ENCODE data around the gene GFRA1. TPM values are rescaled to one million over a fixed set of nuclear protein-coding genes. Genes with fewer than 3 reads are reported as not detected.

The GFRA1 gene
- total RNA-seq, 4 donors from 2014 or later: 21.0 to 62.5 (median 59.3) TPM

- no peak for TF ChIP-seq EP300 (IDR thresholded peaks at IDR 0.05)
- TF ChIP-seq, protein P1, sequence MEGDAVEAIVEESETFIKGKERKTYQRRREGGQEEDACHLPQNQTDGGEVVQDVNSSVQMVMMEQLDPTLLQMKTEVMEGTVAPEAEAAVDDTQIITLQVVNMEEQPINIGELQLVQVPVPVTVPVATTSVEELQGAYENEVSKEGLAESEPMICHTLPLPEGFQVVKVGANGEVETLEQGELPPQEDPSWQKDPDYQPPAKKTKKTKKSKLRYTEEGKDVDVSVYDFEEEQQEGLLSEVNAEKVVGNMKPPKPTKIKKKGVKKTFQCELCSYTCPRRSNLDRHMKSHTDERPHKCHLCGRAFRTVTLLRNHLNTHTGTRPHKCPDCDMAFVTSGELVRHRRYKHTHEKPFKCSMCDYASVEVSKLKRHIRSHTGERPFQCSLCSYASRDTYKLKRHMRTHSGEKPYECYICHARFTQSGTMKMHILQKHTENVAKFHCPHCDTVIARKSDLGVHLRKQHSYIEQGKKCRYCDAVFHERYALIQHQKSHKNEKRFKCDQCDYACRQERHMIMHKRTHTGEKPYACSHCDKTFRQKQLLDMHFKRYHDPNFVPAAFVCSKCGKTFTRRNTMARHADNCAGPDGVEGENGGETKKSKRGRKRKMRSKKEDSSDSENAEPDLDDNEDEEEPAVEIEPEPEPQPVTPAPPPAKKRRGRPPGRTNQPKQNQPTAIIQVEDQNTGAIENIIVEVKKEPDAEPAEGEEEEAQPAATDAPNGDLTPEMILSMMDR (IDR thresholded peaks at IDR 0.05): no peak
- TF ChIP-seq POLR2A (IDR thresholded peaks at IDR 0.05): no peak
- TF ChIP-seq POLR2AphosphoS5 (IDR thresholded peaks at IDR 0.05): no peak
- no peak overlapping the region for H3K4me3 ChIP-seq
- H3K9me3 ChIP-seq: no peaks in the 10 kb centered on the region
- 40 to 80% methylated on average over 1 to 2 of the region's 19 CpGs for WGBS, 2 donors (ENCODE audit: low coverage in 1 of 2)
- H3K27me3 ChIP-seq: no peaks in the 10 kb centered on the region
- H3K4me1 ChIP-seq: no peaks in the 10 kb centered on the region
- no peak overlapping the region for H3K27ac ChIP-seq
- ATAC-seq: no peak
- no peaks in the 10 kb centered on the region for H3K36me3 ChIP-seq
Measured at GRCh38 chr10:116125180-116125579, 147.8 kb downstream of the GFRA1 start.

GRCh38 chr10:116124777-116125176 is 148.2 kb downstream of the GFRA1 start:
- Histone ChIP-seq H3K27me3 (no peaks in the 10 kb centered on the region), H3K4me3 (no peak overlapping the region), H3K9me3 (no peaks in the 10 kb centered on the region), H3K36me3 (no peaks in the 10 kb centered on the region), H3K27ac (no peak overlapping the region), H3K4me1 (no peaks in the 10 kb centered on the region)
- 10 to 42% methylated on average over 2 of the region's 4 CpGs for WGBS, 2 donors (ENCODE audit: low coverage in 1 of 2)
- TF ChIP-seq, protein P1 (IDR thresholded peaks at IDR 0.05): no peak
- TF ChIP-seq POLR2A (IDR thresholded peaks at IDR 0.05): no peak
- TF ChIP-seq EP300 (IDR thresholded peaks at IDR 0.05): no peak
- TF ChIP-seq POLR2AphosphoS5 (IDR thresholded peaks at IDR 0.05): no peak
- no peak for ATAC-seq

GRCh38 chr10:116122664-116123063 is 150.3 kb downstream of the GFRA1 start:
- Histone ChIP-seq H3K27ac (no peak overlapping the region), H3K36me3 (no peaks in the 10 kb centered on the region), H3K4me3 (no peak overlapping the region), H3K4me1 (no peaks in the 10 kb centered on the region), H3K27me3 (no peaks in the 10 kb centered on the region), H3K9me3 (no peaks in the 10 kb centered on the region)
- 80 to 100% methylated on average over 1 of the region's 1 CpG for WGBS, 2 donors (ENCODE audit: low coverage in 1 of 2)
- TF ChIP-seq EP300 (IDR thresholded peaks at IDR 0.05) (no peak), POLR2AphosphoS5 (IDR thresholded peaks at IDR 0.05) (no peak), POLR2A (IDR thresholded peaks at IDR 0.05) (no peak)
- TF ChIP-seq, protein P1 (IDR thresholded peaks at IDR 0.05): no peak
- no peak for ATAC-seq

DNA sequence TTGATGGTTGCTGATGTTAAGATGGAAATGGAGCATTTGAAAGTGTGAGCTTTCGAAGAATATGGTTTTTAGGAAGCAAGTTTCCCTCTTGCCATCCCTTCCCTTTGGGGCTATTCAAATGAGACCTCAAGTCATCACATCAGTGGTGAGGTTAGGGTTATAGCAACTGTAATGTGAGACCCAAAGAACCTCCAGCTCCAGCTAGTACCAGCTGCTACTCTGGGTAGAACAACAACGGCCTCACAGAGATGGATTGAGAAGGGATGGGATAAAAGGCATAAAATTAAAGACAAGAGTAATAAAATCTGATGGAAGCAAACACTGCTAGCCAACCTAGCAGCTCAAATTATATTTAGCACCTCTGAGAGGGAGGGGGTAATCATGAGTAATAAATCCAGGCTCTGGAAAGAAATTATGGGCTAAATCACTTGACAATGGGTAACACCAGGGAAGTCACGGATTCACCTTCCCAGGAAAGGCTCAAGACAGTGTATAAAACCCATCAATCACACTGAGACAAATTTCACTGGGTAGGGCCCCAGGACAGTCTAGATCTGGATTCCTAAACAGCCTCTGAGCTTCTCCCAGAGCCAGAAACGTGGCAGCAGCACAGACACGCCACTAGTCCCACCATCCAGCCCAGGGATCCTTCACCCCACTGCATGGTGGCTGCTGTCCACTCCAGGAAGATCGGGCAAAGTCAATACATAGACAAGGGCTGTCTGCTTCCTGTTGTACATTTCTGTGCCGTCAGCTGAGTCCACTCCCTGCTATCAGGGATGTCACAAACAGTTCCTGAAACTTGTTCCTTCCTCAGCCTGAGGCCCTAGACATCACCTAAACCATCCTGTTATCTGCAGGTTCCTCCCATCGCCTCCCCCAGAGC is 151.1 kb downstream of the GFRA1 start:
- H3K9me3 ChIP-seq: no peaks in the 10 kb centered on the region
- no peaks in the 10 kb centered on the region for H3K27me3 ChIP-seq
- H3K27ac ChIP-seq: no peak overlapping the region
- H3K4me3 ChIP-seq: no peak overlapping the region
- TF ChIP-seq EP300 (IDR thresholded peaks at IDR 0.05): no peak
- no peak for TF ChIP-seq POLR2AphosphoS5 (IDR thresholded peaks at IDR 0.05)
- TF ChIP-seq, protein P1 (IDR thresholded peaks at IDR 0.05): no peak
- no peak for TF ChIP-seq POLR2A (IDR thresholded peaks at IDR 0.05)
- no peaks in the 10 kb centered on the region for H3K36me3 ChIP-seq
- WGBS, 2 donors (ENCODE audit: low coverage in 1 of 2): 80 to 82% methylated on average over 6 to 8 of the region's 8 CpGs
- ATAC-seq: no peak
- no peaks in the 10 kb centered on the region for H3K4me1 ChIP-seq
